Epithelial cell of esophagus (primary cell): ENCODE results near the gene ALK.

ENCODE experiments used
- DNase-seq: peaks from one replicate; pipeline ENCODE4 v3.0.0; 2010; ENCODE audit warnings: low read depth
- H3K4me3 ChIP-seq: 2 replicates; pipeline ENCODE4 v1.5.1; 2011; ENCODE audit warnings: mild to moderate bottlenecking, low read length, control low read depth
- TF ChIP-seq, protein P1 (sequence below): IDR thresholded peaks from 2 replicates; pipeline ENCODE4 v1.5.1; 2011; ENCODE audit warnings: low read depth, mild to moderate bottlenecking, low read length, control low read depth, inconsistent platforms; ENCODE audit not compliant: insufficient read depth; ENCODE audit errors: missing control alignments

ALK gene

DNA sequence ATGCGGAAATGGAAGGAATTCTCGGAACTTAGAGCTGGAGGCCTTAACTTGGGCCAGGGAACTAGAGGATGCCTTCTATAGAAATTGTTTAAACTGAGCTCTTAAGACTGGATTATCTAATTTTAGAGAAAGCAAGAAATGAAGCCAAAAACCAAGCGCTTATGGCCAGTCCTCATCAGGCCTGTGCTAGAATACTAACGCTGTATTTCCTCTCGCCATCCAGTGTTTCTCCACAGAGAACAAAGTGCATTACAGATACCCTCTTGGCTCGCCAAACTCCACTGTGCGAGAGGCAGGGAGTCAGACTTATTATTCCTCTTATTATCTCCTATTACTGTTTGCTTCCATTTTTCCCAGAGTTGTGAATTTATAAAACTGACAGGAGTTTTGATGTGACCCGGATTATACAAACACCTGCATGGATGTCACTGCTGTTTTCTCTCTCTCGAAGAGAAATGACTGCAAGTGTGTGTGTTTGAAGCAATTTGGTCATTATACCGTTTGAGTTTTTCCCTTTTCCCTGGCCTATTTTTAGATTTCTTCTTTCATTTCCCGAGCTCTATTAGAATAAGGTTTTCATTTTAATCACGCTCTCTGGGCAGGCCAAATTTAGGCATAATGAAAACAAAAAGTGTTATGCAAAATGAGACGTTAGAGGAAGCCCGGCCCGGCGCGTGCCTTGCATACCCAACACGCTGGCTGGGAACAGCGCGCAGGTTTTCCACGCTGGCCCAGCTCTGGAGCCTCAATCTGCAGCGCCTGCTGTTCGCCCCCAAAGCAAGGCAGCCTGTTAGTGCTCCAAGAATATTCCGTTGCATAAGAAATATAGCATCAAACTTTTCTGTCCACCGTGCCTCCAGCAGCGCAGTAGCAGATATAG, 103.3 kb downstream of the ALK start:
- H3K4me3 ChIP-seq = no peak overlapping the region
- no peak for DNase-seq
- TF ChIP-seq, protein P1, sequence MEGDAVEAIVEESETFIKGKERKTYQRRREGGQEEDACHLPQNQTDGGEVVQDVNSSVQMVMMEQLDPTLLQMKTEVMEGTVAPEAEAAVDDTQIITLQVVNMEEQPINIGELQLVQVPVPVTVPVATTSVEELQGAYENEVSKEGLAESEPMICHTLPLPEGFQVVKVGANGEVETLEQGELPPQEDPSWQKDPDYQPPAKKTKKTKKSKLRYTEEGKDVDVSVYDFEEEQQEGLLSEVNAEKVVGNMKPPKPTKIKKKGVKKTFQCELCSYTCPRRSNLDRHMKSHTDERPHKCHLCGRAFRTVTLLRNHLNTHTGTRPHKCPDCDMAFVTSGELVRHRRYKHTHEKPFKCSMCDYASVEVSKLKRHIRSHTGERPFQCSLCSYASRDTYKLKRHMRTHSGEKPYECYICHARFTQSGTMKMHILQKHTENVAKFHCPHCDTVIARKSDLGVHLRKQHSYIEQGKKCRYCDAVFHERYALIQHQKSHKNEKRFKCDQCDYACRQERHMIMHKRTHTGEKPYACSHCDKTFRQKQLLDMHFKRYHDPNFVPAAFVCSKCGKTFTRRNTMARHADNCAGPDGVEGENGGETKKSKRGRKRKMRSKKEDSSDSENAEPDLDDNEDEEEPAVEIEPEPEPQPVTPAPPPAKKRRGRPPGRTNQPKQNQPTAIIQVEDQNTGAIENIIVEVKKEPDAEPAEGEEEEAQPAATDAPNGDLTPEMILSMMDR = no peak

DNA sequence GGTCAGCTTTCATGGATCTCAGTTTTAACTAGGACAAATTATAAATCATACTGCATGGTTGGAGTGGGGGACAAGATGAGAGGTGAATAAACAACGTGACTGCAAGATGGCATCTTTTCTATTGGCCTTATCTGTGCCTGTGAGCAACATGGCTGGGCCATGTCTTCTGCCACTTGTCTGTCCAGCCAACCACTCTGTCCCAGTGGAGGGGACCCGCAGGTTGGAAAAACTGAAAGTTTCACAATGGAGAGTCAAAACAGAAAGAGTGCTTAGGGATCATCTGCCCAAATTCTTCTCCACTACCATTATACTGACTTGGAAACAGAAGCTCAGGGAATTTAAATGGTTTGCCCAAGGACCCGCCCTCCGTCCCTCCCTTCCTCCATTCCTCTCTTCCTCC, 104.1 kb downstream of the ALK start:
- TF ChIP-seq, protein P1 = no peak
- H3K4me3 ChIP-seq = no peak overlapping the region

DNA sequence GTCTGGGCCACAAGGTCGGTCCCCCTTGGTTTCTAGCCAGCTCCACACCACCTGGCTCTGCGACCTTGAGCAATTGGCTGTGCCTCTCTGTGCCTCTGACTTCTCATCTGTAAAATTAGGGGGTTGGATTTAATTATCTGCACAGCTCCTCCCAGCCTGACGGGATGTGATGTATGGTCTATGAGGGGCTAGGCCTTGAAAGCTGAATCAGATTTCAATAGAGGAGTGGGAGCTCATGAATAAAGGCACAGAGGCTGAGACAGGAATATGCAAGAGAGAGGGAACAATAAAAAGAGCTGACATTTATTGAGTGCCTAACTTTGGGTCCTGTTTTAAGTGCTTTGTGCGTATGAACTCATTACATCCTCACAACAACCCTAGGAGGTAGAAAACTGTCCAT, 104.7 kb downstream of the ALK start:
- H3K4me3 ChIP-seq = no peak overlapping the region
- TF ChIP-seq, protein P1 = no peak
- DNase-seq = no peak

More for the DNA sequence above, 104.1 kb downstream of the ALK start:
- DNase-seq = no peak

DNA sequence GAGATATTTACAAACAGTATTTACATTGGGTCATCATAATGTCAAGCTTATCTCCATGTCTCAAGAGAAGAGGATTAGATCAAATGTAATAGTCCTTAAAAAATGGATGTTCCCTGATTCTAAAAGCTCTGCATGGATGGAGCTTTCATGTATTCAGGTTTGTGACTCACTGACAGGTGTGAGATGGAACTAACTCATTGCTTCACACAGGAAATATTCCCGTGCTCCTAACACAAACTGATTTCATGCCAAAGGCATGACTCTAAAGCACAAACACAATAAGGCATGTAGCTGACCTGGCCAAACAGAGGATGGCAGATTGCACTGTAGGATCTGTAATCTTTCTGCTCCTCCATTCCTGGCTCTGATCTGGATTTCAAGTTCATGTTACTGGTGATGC, 110.0 kb downstream of the ALK start:
- H3K4me3 ChIP-seq = no peak overlapping the region
- peak; percentile 95 for DNase-seq
- TF ChIP-seq, protein P1 = no peak

DNA sequence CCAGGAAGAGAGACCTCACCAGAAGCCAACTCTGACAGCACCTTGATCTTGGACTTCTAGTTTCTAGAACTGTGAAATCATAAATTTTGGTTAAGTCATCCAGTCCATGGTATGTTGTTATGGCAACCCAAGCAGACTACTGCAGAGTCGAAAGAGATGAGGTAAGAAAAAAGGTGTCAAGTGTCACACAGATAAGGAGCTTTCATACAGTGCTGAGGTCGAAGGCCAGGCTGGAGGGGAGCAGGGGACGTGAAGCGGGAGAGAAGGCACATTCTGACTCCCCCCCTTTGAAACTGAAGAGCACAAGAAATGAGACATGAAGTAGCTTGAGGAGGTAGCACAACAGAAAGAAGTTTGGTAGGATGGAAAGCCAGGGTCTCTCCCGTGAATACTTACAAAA, 110.4 kb downstream of the ALK start:
- TF ChIP-seq, protein P1 = no peak
- peak; percentile 21 for DNase-seq
- H3K4me3 ChIP-seq = no peak overlapping the region

DNA sequence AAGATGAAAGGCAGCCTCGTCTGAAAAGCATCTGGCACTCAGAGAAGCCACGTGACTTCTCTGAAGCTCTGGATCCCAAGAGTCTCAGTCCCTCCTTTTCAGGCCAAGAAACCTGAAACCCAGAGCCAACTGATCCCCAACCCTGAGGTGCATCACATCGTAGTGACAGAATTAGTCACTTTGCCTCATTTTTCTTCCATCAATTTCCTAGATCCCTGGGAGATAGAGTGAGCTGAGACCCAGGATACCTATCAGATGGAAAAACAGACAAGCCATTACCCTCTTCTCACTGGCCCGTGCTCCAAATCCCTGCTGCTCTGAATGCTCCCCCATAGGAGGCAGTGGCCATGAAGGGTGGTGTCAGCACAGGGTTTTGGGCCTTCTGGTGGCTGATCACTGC, 113.1 kb downstream of the ALK start:
- H3K4me3 ChIP-seq = no peak overlapping the region
- TF ChIP-seq, protein P1 = no peak
- DNase-seq = no peak

DNA sequence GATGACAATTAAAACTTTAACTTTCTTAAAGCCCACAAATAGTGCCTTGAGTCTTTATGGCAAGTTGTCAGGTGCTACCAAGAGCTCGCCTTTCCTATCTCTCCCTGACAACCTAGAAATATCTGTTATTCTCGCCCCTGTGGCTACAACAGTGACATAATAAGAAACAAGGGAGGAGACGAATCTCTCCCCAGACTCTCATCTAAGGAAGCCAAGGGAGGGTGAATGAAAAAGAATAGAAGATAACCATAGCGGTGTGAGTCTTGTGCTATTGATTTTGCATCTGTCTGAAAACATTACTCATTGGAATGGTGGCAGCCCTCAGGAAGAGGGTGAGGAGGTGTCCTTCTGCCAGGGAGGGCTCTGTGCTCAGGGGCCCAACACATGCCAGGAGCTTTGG, 114.3 kb downstream of the ALK start:
- no peak overlapping the region for H3K4me3 ChIP-seq
- TF ChIP-seq, protein P1 = no peak
- DNase-seq = no peak
